DOHH2 (cell line): ENCODE data around the gene SMAP1.

ENCODE experiments used
- EZH2phosphoT487 ChIP-seq: fragments of 200-600 bp; sonication (generic); IDR thresholded peaks from 2 replicates; pipeline ENCODE4 v1.6.1; 2017; ENCODE audit warnings: borderline replicate concordance, mild to moderate bottlenecking, antibody characterized with exemption, low read length, moderate library complexity, mixed read lengths
- TF ChIP-seq, protein P1 (sequence below): fragments of 200-600 bp; sonication (generic); IDR thresholded peaks from one replicate; pipeline ENCODE4 v1.5.1; 2014; ENCODE audit warnings: antibody characterized with exemption, mild to moderate bottlenecking, low read depth, low read length; ENCODE audit not compliant: poor library complexity, severe bottlenecking

DNA sequence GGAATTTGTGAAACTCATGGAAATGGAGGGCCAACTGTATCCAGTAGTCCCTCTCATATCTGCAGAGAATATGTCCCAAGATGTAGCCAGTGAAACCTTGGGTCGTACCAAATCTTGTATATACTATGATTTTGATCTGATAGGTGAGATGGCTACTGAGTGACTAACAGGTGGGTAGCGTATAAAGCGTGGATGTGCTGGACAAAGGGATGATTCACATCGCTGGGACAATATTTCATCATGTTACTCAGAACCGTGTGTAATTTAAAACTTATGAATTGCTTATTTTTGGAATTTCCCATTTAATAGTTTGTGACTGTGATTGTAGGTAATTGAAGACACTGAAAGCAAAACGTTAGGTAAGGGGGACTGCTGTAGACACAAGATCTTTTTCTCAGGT, 144.1 kb downstream of the SMAP1 start:
- TF ChIP-seq, protein P1, sequence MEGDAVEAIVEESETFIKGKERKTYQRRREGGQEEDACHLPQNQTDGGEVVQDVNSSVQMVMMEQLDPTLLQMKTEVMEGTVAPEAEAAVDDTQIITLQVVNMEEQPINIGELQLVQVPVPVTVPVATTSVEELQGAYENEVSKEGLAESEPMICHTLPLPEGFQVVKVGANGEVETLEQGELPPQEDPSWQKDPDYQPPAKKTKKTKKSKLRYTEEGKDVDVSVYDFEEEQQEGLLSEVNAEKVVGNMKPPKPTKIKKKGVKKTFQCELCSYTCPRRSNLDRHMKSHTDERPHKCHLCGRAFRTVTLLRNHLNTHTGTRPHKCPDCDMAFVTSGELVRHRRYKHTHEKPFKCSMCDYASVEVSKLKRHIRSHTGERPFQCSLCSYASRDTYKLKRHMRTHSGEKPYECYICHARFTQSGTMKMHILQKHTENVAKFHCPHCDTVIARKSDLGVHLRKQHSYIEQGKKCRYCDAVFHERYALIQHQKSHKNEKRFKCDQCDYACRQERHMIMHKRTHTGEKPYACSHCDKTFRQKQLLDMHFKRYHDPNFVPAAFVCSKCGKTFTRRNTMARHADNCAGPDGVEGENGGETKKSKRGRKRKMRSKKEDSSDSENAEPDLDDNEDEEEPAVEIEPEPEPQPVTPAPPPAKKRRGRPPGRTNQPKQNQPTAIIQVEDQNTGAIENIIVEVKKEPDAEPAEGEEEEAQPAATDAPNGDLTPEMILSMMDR = no peak
- TF ChIP-seq EZH2phosphoT487 = no peak
